Subcutaneous adipose tissue (tissue), 4 donors: ENCODE data around the gene MAP3K10. TPM values are rescaled to one million over a fixed set of nuclear protein-coding genes. Genes with fewer than 3 reads are reported as not detected.

Experiments
- CTCF ChIP-seq: fragments of 450-650 bp; IDR thresholded peaks from one replicate; pipeline ENCODE4 v1.5.1; 2016; ENCODE audit warnings: low read depth, mild to moderate bottlenecking, control low read depth, antibody characterized with exemption, moderate library complexity
- total RNA-seq, 4 donors: library from RNA; depleted of rRNA; stranded (reverse); fragments of >200 nt; gene quantifications; one replicate each; pipeline ENCODE4 v1.1.0, GENCODE V29; 2016

The MAP3K10 gene
- total RNA-seq, 4 donors from 2014 or later, result 1.5 to 13.9 (median 4.1) TPM

GRCh38 chr19:40257096-40257517 is 65.9 kb downstream of the MAP3K10 start:
- no peak for TF ChIP-seq CTCF

- no peak for TF ChIP-seq CTCF
Measured at GRCh38 chr19:40261631-40262030, 70.4 kb downstream of the MAP3K10 start.

DNA sequence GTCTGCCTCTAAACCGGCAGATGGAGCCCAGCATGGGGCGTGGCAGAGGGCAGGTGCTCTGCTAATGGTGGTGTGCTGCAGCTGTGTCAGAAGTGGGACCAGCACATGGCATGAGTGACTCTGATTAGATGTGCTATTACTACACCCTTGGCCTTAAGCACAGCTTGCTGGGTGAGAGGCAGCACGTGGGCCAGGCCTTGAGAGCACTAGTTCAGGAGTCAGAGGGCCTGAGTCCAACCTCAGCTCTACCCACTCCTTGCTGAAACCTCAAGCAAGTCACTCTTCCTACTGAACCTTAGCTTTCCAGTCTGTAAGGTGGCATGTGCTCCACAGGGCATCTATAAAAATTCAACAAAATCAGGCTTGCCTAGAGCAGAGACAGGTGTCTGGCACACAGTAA is 71.2 kb downstream of the MAP3K10 start:
- TF ChIP-seq CTCF, result no peak

DNA sequence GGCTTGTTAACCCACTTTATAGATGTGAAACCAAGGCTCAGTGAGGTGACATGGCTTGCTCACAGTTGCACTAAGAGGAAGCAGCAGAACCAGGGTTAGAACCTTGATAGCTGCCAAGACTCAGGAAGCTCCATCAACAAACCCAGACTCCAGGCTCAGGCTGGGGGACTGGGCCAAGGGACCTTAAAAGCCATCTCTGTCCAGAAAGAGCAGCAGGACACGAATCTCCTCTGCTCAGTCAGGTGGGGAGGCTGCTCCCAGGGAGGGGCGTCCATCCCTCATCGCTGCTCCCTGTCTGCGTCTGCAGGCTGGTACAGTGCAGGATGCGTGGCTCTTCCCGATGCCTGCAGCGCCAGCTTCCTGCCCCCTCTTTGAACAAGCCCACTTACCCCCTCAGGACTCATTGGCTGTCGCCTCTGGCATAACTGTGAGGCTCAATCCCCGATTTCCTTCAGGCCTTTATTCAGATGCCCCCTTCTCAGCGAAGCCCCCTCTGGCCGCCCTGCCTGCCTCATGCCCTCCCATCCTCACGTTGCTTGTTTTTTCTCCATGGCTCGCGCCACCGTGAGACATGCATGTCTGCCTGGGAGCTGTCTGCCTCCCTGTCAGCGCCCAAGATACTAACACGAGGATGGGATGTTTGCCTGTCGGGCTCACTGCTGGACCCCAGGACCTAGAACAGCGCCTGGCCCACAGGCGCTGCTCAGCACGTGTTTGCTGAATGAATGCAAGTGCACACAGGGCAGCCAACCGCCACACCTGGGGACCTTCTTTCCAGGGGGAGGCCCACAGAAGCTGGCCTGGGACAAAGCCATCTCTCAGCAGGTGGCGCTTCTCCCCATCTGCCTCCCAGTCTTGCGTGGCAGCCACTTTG is 72.5 kb downstream of the MAP3K10 start:
- TF ChIP-seq CTCF, result no peak

DNA sequence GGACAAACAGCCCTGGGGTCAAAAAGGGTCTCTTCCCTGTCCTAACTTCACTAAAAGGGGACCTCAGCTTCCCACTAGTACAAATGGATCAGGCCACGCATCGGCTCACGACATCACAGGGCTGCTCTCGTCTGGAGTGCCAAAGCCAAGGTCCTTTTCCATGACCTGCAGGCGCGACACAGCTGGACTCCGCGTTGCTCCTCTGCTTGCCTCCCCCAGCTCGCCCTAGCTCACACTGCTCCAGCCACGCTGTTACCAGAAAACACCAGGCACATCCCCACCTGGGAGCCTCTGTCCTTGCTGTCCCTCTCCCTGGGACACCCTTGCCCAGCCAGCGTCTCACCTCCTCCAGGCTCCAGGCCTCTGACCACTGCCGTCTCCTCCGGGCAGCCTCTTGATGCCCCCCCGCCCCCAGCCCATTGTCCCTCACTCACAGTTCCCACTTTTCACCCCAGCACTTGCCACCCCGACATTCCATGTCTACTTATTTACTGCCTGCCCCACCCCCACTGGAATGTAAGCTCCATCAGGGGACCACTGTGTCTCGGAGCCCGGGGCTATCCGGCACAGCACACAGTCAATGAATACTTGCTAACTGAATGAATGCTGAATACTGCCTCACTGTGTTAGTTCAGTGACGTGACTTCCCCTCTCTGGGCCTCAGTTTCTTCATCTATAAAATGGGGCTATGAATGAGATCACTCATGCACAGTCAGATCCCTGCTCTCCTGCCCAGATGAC is 73.3 kb downstream of the MAP3K10 start:
- no peak for TF ChIP-seq CTCF

Other genes starting within 250 kb of the MAP3K10 start
- 10 to 100 TPM; 61.9 to 76.6 (median 66.9) TPM for gene PSMC4, start 220.3 kb upstream of the MAP3K10 start, total RNA-seq
- 10 to 100 TPM in 2 of 4 donors, 1 to 10 TPM in 2; 3.1 to 11.1 (median 8.1) TPM for gene ZNF546, start 194.4 kb upstream of the MAP3K10 start, total RNA-seq
- gene ZNF780B, start 135.2 kb upstream of the MAP3K10 start, total RNA-seq, result 10 to 100 TPM in 3 of 4 donors, 1 to 10 TPM in 1; 10.0 to 24.3 (median 17.8) TPM
- gene ZNF780A, start 100.5 kb upstream of the MAP3K10 start, total RNA-seq, result 10 to 100 TPM in 3 of 4 donors, 1 to 10 TPM in 1; 7.0 to 14.5 (median 12.4) TPM
- gene TTC9B, start 27.0 kb downstream of the MAP3K10 start, total RNA-seq, result not detected
- 1 to 10 TPM in 2 of 4 donors, not detected in 2; 1.5 TPM for gene CCNP, start 35.3 kb downstream of the MAP3K10 start, total RNA-seq
- gene AKT2, start 93.9 kb downstream of the MAP3K10 start, total RNA-seq, result 100 to 1,000 TPM in 1 of 4 donors, 10 to 100 TPM in 3; 81.7 to 175 (median 93.9) TPM
- 10 to 100 TPM in 3 of 4 donors, 1 to 10 TPM in 1; 6.8 to 19.2 (median 10.2) TPM for gene C19orf47, start 157.0 kb downstream of the MAP3K10 start, total RNA-seq
- 1,000 to 10,000 TPM in 1 of 4 donors, 100 to 1,000 TPM in 3; 142 to 1,114 (median 314) TPM for gene PLD3, start 157.3 kb downstream of the MAP3K10 start, total RNA-seq
- gene HIPK4, start 198.8 kb downstream of the MAP3K10 start, total RNA-seq, result under 1 TPM in 2 of 4 donors, not detected in 2; 0.22 to 0.34 TPM
- 1 to 10 TPM; 2.0 to 8.1 (median 3.4) TPM for gene PRX, start 222.0 kb downstream of the MAP3K10 start, total RNA-seq
- gene SERTAD1, start 234.6 kb downstream of the MAP3K10 start, total RNA-seq, result 10 to 100 TPM in 2 of 4 donors, 1 to 10 TPM in 2; 7.6 to 13.4 (median 11.1) TPM